Gastrocnemius medialis (tissue), 4 donors: Measurements from ENCODE around the gene AMIGO1. TPM values are rescaled to one million over a fixed set of nuclear protein-coding genes. Genes with fewer than 3 reads are reported as not detected.

ENCODE experiments used
- ATAC-seq, 2 donors: fragments of 150-250 bp; one replicate each; pipeline ENCODE4 v1.9.1; 2016
- DNase-seq, 2 donors: peaks; one replicate each; pipeline ENCODE4 v3.0.0-alpha.2; 2019
- H3K27ac ChIP-seq, 4 donors: fragments of 200-600 bp; sonication (generic); 1 replicate in 1 of 4; 2 replicates in 3 of 4; pipeline ENCODE4 v1.5.1; 2016 to 2018; ENCODE audit warnings: mild to moderate bottlenecking in 2 of 4, moderate library complexity in 1 of 4
- H3K27me3 ChIP-seq, 3 donors: fragments of 200-600 bp; sonication (generic) in 2 of 3; 1 replicate in 1 of 3; 2 replicates in 2 of 3; pipeline versions ENCODE4 v1.5.1 to v1.6.0; 2016 to 2019; ENCODE audit warnings: mild to moderate bottlenecking in 1 of 3, moderate library complexity in 1 of 3
- H3K36me3 ChIP-seq, 2 donors: fragments of 200-600 bp; sonication (generic) in 1 of 2; one replicate each; pipeline ENCODE4 v1.5.1; 2017 to 2018
- H3K4me1 ChIP-seq, 2 donors: fragments of 200-600 bp; sonication (generic) in 1 of 2; one replicate each; pipeline ENCODE4 v1.5.1; 2016 to 2017; ENCODE audit warnings: mild to moderate bottlenecking in 2 of 2
- H3K4me3 ChIP-seq, 4 donors: fragments of 200-600 bp; sonication (generic) in 3 of 4; 1 replicate in 1 of 4; 2 replicates in 3 of 4; pipeline ENCODE4 v1.5.1; 2016 to 2019; ENCODE audit warnings: mild to moderate bottlenecking in 2 of 4
- H3K9me3 ChIP-seq, 3 donors: fragments of 200-600 bp; sonication (generic) in 2 of 3; 1 replicate in 1 of 3; 2 replicates in 2 of 3; pipeline ENCODE4 v1.5.1; 2016 to 2019
- POLR2A ChIP-seq, 2 donors: fragments of 450-650 bp; IDR thresholded peaks; one replicate each; pipeline ENCODE4 v1.6.1; 2017; ENCODE audit warnings: antibody characterized with exemption in 2 of 2, mild to moderate bottlenecking in 2 of 2, moderate library complexity in 2 of 2
- in situ Hi-C, 4 donors: fragments of 200-750 bp; cut with MboI; loops; one replicate each; pipeline versions ENCODE4 v1.15.0 to v1.8.0; 2017; ENCODE audit warnings: low sequenced_read_pairs in 4 of 4
- intact Hi-C: fragments of 100-400 bp; cut with DNase I; formaldehyde crosslinking; loops from one replicate; pipeline ENCODE4 v1.15.1; 2023; ENCODE audit warnings: low total_unique reads
- total RNA-seq, 4 donors: library from RNA; depleted of rRNA; stranded (reverse); fragments of >200 nt; gene quantifications; one replicate each; pipeline versions ENCODE4 v1.1.0 to v1.2.3, GENCODE V29; 2016
- TF ChIP-seq, protein P1 (sequence below), 5 experiments: fragments of 450-650 bp in 3 of 5; fragments of 200-600 bp in 2 of 5; sonication (generic) in 2 of 5; IDR thresholded peaks in 4 of 5; conservative IDR thresholded peaks in 1 of 5; 1 replicate in 4 of 5; 2 replicates in 1 of 5; pipeline ENCODE4 v1.5.1; 2016 to 2019; ENCODE audit warnings: antibody characterized with exemption in 5 of 5, mild to moderate bottlenecking in 3 of 5, moderate library complexity in 3 of 5

AMIGO1 gene
- total RNA-seq, 4 donors from 2014 or later = 8.6 to 20.9 (median 15.1) TPM

DNA sequence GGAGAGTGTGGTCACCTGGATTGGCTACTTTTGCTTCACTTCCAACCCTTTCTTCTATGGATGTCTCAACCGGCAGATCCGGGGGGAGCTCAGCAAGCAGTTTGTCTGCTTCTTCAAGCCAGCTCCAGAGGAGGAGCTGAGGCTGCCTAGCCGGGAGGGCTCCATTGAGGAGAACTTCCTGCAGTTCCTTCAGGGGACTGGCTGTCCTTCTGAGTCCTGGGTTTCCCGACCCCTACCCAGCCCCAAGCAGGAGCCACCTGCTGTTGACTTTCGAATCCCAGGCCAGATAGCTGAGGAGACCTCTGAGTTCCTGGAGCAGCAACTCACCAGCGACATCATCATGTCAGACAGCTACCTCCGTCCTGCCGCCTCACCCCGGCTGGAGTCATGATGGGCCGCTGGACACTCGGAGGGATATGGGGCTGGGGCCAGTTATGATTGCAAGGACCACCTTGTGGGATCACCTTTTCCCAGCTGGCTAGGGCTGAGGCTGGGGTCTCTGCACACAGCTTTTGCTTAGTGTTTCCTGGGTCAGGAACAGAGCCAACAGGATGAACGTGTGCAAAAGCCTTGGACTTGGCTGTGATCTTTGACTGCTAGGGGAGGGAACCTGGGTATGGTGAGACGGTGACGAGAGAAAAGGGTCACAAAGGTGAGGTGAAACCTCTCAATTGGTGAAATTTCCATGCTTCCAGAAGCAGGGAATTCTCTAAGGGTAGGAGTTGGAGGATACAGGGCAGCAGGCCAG is 34.6 kb upstream of the AMIGO1 start:
- no peaks in the 10 kb centered on the region for H3K36me3 ChIP-seq
- H3K27ac ChIP-seq = no peak overlapping the region
- TF ChIP-seq, protein P1, sequence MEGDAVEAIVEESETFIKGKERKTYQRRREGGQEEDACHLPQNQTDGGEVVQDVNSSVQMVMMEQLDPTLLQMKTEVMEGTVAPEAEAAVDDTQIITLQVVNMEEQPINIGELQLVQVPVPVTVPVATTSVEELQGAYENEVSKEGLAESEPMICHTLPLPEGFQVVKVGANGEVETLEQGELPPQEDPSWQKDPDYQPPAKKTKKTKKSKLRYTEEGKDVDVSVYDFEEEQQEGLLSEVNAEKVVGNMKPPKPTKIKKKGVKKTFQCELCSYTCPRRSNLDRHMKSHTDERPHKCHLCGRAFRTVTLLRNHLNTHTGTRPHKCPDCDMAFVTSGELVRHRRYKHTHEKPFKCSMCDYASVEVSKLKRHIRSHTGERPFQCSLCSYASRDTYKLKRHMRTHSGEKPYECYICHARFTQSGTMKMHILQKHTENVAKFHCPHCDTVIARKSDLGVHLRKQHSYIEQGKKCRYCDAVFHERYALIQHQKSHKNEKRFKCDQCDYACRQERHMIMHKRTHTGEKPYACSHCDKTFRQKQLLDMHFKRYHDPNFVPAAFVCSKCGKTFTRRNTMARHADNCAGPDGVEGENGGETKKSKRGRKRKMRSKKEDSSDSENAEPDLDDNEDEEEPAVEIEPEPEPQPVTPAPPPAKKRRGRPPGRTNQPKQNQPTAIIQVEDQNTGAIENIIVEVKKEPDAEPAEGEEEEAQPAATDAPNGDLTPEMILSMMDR (IDR thresholded peaks at IDR 0.05 in 4 of 5, conservative IDR thresholded peaks at IDR 0.05 in 1 of 5) = no peak
- TF ChIP-seq POLR2A (IDR thresholded peaks at IDR 0.05) = no peak
- intact Hi-C loops (no loop called here), in situ Hi-C loops (loop anchor here (5.0 to 25.0 kb wide), 6 partner anchors 81 to 443 kb away; partner anchors contain the start of genes GSTM4 (in 3 of the 4), AHCYL1 (in 1 of the 4) and PSRC1 (in 1 of the 4))
- no peaks in the 10 kb centered on the region for H3K9me3 ChIP-seq
- H3K4me3 ChIP-seq = no peak overlapping the region
- no peak for ATAC-seq
- H3K4me1 ChIP-seq = peaks cover 26 to 34% of the 10 kb centered on the region in 2 donors
- no peak for DNase-seq
- H3K27me3 ChIP-seq = no peaks in the 10 kb centered on the region

DNA sequence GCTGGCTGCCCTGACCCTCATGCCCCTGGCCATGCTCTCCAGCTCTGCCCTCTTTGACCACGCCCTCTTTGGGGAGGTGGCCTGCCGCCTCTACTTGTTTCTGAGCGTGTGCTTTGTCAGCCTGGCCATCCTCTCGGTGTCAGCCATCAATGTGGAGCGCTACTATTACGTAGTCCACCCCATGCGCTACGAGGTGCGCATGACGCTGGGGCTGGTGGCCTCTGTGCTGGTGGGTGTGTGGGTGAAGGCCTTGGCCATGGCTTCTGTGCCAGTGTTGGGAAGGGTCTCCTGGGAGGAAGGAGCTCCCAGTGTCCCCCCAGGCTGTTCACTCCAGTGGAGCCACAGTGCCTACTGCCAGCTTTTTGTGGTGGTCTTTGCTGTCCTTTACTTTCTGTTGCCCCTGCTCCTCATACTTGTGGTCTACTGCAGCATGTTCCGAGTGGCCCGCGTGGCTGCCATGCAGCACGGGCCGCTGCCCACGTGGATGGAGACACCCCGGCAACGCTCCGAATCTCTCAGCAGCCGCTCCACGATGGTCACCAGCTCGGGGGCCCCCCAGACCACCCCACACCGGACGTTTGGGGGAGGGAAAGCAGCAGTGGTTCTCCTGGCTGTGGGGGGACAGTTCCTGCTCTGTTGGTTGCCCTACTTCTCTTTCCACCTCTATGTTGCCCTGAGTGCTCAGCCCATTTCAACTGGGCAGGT is 33.9 kb upstream of the AMIGO1 start:
- Histone ChIP-seq H3K36me3 (no peaks in the 10 kb centered on the region), H3K9me3 (no peaks in the 10 kb centered on the region), H3K27ac (no peak overlapping the region), H3K27me3 (no peaks in the 10 kb centered on the region), H3K4me1 (peaks cover 26 to 34% of the 10 kb centered on the region in 2 donors), H3K4me3 (no peak overlapping the region)
- ATAC-seq (no peak), DNase-seq (no peak)
- intact Hi-C loops = no loop called here
- in situ Hi-C loops = loop anchor here (5.0 to 25.0 kb wide), 6 partner anchors 81 to 444 kb away; partner anchors contain the start of genes GSTM4 (in 3 of the 4), AHCYL1 (in 1 of the 4) and PSRC1 (in 1 of the 4)
- TF ChIP-seq POLR2A (IDR thresholded peaks at IDR 0.05) = no peak
- TF ChIP-seq, protein P1 (IDR thresholded peaks at IDR 0.05 in 4 of 5, conservative IDR thresholded peaks at IDR 0.05 in 1 of 5) = no peak

DNA sequence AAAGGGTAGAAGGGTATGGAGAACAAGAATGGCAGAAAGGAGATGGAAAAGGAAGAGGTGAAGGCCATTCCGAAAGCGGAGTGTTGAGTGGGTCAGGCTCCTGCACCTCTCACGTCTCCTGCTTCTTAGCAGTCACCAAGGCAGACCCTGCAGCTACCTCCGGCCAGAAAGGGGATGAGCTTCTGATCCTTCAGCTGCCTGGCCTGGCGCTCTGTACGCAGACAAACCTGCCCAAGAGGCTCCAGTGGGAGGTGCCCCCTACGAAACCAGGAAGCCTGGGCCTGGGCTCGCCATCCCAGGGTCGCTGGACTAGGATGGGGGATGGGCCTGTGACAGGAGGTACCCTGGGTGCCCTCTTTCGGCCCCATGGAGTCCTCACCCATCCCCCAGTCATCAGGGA is 33.1 kb upstream of the AMIGO1 start:
- H3K9me3 ChIP-seq = no peaks in the 10 kb centered on the region

DNA sequence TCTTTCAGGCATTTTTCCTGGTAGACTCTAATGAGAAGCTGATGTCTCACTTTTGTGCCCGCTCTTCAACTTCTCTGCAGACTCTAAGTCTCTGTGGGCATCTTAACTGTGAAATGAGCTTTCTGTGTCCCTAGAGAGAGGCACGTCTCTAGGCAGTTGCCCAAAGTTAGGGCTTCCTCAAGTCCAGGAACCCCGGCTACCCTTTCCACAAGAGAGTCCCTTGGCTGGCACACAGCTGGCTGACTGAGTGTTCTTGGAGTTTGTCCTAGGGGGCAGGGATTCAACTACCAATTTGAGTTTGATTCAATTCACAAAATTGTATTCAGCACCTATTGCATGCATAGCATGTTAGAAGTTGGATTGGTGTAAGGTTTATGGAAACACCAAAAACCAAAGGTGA is 31.6 kb upstream of the AMIGO1 start:
- Histone ChIP-seq H3K9me3 (no peaks in the 10 kb centered on the region), H3K27ac (no peak overlapping the region), H3K4me3 (no peak overlapping the region), H3K27me3 (no peaks in the 10 kb centered on the region), H3K4me1 (peaks cover 27 to 31% of the 10 kb centered on the region in 2 donors), H3K36me3 (no peaks in the 10 kb centered on the region)
- no peak for ATAC-seq
- intact Hi-C loops = no loop called here
- DNase-seq = no peak
- TF ChIP-seq POLR2A (IDR thresholded peaks at IDR 0.05) = no peak
- TF ChIP-seq, protein P1 (IDR thresholded peaks at IDR 0.05 in 4 of 5, conservative IDR thresholded peaks at IDR 0.05 in 1 of 5) = no peak
- in situ Hi-C loops = loop anchor here (5.0 to 25.0 kb wide), 6 partner anchors 84 to 446 kb away; partner anchors contain the start of genes GSTM4 (in 3 of the 4), AHCYL1 (in 1 of the 4) and PSRC1 (in 1 of the 4)

More for the DNA sequence above, 33.1 kb upstream of the AMIGO1 start:
- Histone ChIP-seq H3K4me3 (no peak overlapping the region), H3K27ac (no peak overlapping the region), H3K27me3 (no peaks in the 10 kb centered on the region), H3K36me3 (no peaks in the 10 kb centered on the region), H3K4me1 (peaks cover 28 to 33% of the 10 kb centered on the region in 2 donors)
- DNase-seq (no peak), ATAC-seq (no peak)
- TF ChIP-seq, protein P1 (IDR thresholded peaks at IDR 0.05 in 4 of 5, conservative IDR thresholded peaks at IDR 0.05 in 1 of 5) = no peak
- TF ChIP-seq POLR2A (IDR thresholded peaks at IDR 0.05) = no peak
- in situ Hi-C loops (loop anchor here (5.0 to 25.0 kb wide), 6 partner anchors 82 to 445 kb away; partner anchors contain the start of genes GSTM4 (in 3 of the 4), AHCYL1 (in 1 of the 4) and PSRC1 (in 1 of the 4)), intact Hi-C loops (no loop called here)
